Esophagus muscularis mucosa (tissue), 4 donors: ENCODE data around the gene AGBL1. TPM values are rescaled to one million over a fixed set of nuclear protein-coding genes. Genes with fewer than 3 reads are reported as not detected.

ENCODE experiments used
- DNase-seq: peaks from one replicate; pipeline ENCODE4 v3.0.0-alpha.2; 2017; ENCODE audit errors: extremely low spot score
- H3K27ac ChIP-seq, 4 donors: fragments of 200-600 bp; sonication (generic); replicated peaks in 1 of 4; 1 replicate in 3 of 4; 2 replicates in 1 of 4; pipeline ENCODE4 v1.5.1; 2016 to 2019; ENCODE audit warnings: mild to moderate bottlenecking in 1 of 4
- H3K27me3 ChIP-seq, 4 donors: fragments of 200-600 bp; sonication (generic); one replicate each; pipeline versions ENCODE4 v1.5.1 to v1.6.0; 2016 to 2019
- H3K36me3 ChIP-seq, 4 donors: fragments of 200-600 bp; sonication (generic); one replicate each; pipeline ENCODE4 v1.5.1; 2016 to 2019
- H3K4me1 ChIP-seq, 4 donors: fragments of 200-600 bp; sonication (generic); one replicate each; pipeline ENCODE4 v1.5.1; 2016 to 2019
- H3K4me3 ChIP-seq, 4 donors: fragments of 200-600 bp; sonication (generic); 1 replicate in 2 of 4; 2 replicates in 2 of 4; pipeline ENCODE4 v1.5.1; 2016 to 2019; ENCODE audit warnings: mild to moderate bottlenecking in 4 of 4, moderate library complexity in 1 of 4
- H3K9me3 ChIP-seq, 4 donors: fragments of 200-600 bp; sonication (generic); 1 replicate in 3 of 4; 2 replicates in 1 of 4; pipeline ENCODE4 v1.5.1; 2016 to 2019
- CTCF ChIP-seq, 3 experiments: fragments of 200-600 bp in 2 of 3; fragments of 450-650 bp in 1 of 3; sonication (generic) in 2 of 3; IDR thresholded peaks; one replicate each; pipeline ENCODE4 v1.5.1; 2017 to 2019; ENCODE audit warnings: antibody characterized with exemption in 3 of 3, mild to moderate bottlenecking in 2 of 3, moderate library complexity in 1 of 3
- EP300 ChIP-seq: sonication (generic); formaldehyde crosslinking; IDR thresholded peaks from one replicate; pipeline ENCODE4 v1.6.1; 2017; ENCODE audit warnings: antibody characterized with exemption
- POLR2A ChIP-seq: fragments of 450-650 bp; IDR thresholded peaks from one replicate; pipeline ENCODE4 v1.6.1; 2017; ENCODE audit warnings: antibody characterized with exemption, moderate library complexity, mild to moderate bottlenecking, low read depth
- POLR2AphosphoS5 ChIP-seq, 2 donors: sonication (generic); formaldehyde crosslinking; IDR thresholded peaks; one replicate each; pipeline ENCODE4 v1.6.1; 2017; ENCODE audit warnings: antibody characterized with exemption in 2 of 2
- WGBS: methylation state at CpG from one replicate; pipeline ENCODE4 v1.1.5; 2018; 5-methylcytosine and 5-hydroxymethylcytosine counted together
- intact Hi-C: fragments of 100-400 bp; cut with DNase I; formaldehyde crosslinking; loops from one replicate; pipeline ENCODE4 v1.15.1; 2023
- total RNA-seq, 4 donors: library from RNA; depleted of rRNA; stranded (reverse); fragments of >200 nt; gene quantifications; one replicate each; pipeline versions ENCODE4 v1.1.0 to v1.2.1, GENCODE V29; 2016

Gene AGBL1
- total RNA-seq, 4 donors from 2014 or later, result 0.06 TPM; not detected in 3

- no peak overlapping the region for H3K27ac ChIP-seq
- H3K27me3 ChIP-seq, result no peaks in the 10 kb centered on the region
- H3K9me3 ChIP-seq, result no peaks in the 10 kb centered on the region
- H3K36me3 ChIP-seq, result no peaks in the 10 kb centered on the region
- TF ChIP-seq CTCF (IDR thresholded peaks at IDR 0.05), result no peak
- no peak for TF ChIP-seq EP300
- TF ChIP-seq POLR2AphosphoS5 (IDR thresholded peaks at IDR 0.05), result no peak
- TF ChIP-seq POLR2A, result no peak
- H3K4me1 ChIP-seq, result peaks cover 4 to 26% (median 12%) of the 10 kb centered on the region in 4 donors
- WGBS, result 76% methylated on average over 2 of the region's 2 CpGs
- H3K4me3 ChIP-seq, result no peak overlapping the region
- no peak for DNase-seq
- intact Hi-C loops, result loop anchor here (5.0 to 10.0 kb wide), 3 partner anchors 122 to 1624 kb away; no protein-coding TSS in a partner anchor
Observed at GRCh38 chr15:86623236-86623635, 543.6 kb downstream of the AGBL1 start.

GRCh38 chr15:86624261-86625036, 544.8 kb downstream of the AGBL1 start:
- Histone ChIP-seq H3K4me3 (no peak overlapping the region), H3K4me1 (peaks cover 4 to 26% (median 12%) of the 10 kb centered on the region in 4 donors), H3K27ac (no peak overlapping the region), H3K36me3 (no peaks in the 10 kb centered on the region), H3K9me3 (no peaks in the 10 kb centered on the region), H3K27me3 (no peaks in the 10 kb centered on the region)
- TF ChIP-seq CTCF (IDR thresholded peaks at IDR 0.05) (peak; percentile 36 to 44 (median 44)), EP300 (no peak), POLR2A (no peak), POLR2AphosphoS5 (IDR thresholded peaks at IDR 0.05) (peak; percentile 22 to 73)
- intact Hi-C loops, result loop anchor here (5.0 to 10.0 kb wide), 3 partner anchors 120 to 1623 kb away; no protein-coding TSS in a partner anchor
- no peak for DNase-seq
- 16% methylated on average over 6 of the region's 6 CpGs for WGBS

- Histone ChIP-seq H3K36me3 (no peaks in the 10 kb centered on the region), H3K4me1 (peaks cover 4% of the 10 kb centered on the region in 4 donors), H3K4me3 (no peak overlapping the region), H3K27ac (no peak overlapping the region), H3K9me3 (no peaks in the 10 kb centered on the region), H3K27me3 (no peaks in the 10 kb centered on the region)
- WGBS, result 84% methylated on average over 7 of the region's 7 CpGs
- TF ChIP-seq POLR2A, result no peak
- TF ChIP-seq CTCF (IDR thresholded peaks at IDR 0.05), result no peak
- no peak for TF ChIP-seq POLR2AphosphoS5 (IDR thresholded peaks at IDR 0.05)
- TF ChIP-seq EP300, result no peak
- no peak for DNase-seq
- intact Hi-C loops, result loop anchor here (10.0 kb wide), 2 partner anchors 115 to 255 kb away; no protein-coding TSS in a partner anchor
Observed at GRCh38 chr15:86629409-86630356, 550.0 kb downstream of the AGBL1 start.

GRCh38 chr15:86630946-86631345, 551.3 kb downstream of the AGBL1 start:
- no peaks in the 10 kb centered on the region for H3K4me1 ChIP-seq
- H3K27ac ChIP-seq, result no peak overlapping the region
- WGBS, result 88% methylated on average over 5 of the region's 5 CpGs
- no peak for TF ChIP-seq POLR2AphosphoS5 (IDR thresholded peaks at IDR 0.05)
- TF ChIP-seq EP300, result no peak
- no peak for TF ChIP-seq CTCF (IDR thresholded peaks at IDR 0.05)
- TF ChIP-seq POLR2A, result no peak
- no peak for DNase-seq
- no peaks in the 10 kb centered on the region for H3K36me3 ChIP-seq
- H3K4me3 ChIP-seq, result no peak overlapping the region
- intact Hi-C loops, result no loop called here
- no peaks in the 10 kb centered on the region for H3K27me3 ChIP-seq
- H3K9me3 ChIP-seq, result no peaks in the 10 kb centered on the region
